Germinal center (tissue), 1 donor: ENCODE measurements around the gene TAF3.
A peak's percentile ranks its signal among the peaks of the same experiment; 100 is the strongest.

Experiments
- DNase-seq: peaks from one replicate; pipeline ENCODE4 v3.0.0; 2012; ENCODE audit warnings: mixed read lengths, low spot score

TAF3 gene

DNA sequence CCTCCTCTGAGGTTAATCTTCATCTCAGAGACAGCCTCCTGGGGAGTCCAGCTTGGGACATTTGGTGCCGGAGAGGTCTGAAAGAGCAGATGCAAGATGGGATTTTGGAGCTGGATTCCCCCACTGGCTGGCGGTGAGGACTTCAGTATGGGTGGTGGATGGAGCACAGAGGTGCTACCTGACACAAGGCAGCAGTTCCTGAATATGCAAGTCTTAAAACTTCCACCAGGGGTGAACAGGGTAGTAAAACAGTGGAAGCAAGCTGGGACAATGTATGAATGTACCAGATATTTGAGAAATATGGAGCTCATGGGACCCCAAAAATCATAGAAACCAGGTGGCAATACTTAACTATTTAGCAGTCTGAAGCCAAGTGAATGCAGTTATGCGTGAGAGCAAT lies 4.8 kb upstream of the TAF3 start:
- DNase-seq: peak; percentile 10

DNA sequence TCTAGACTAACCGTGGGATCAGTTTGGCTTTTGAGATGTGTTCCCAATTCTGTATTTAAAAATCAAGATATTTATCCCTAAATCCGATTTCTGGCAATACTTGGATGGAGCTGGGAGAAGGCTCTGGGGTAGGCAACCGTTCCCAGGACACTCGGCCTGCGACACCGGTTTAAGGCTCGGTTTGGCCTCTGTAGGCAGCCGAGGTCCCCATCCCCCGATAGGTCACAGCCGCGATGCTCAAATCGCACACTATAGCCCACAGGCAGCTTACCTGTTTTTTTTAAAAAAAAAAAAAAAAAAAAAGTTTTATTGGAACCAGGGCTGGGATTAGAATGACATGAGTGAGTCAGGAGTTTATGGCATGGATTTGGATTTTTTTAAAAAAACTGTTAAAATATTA lies 729 bp upstream of the TAF3 start:
- DNase-seq: no peak

DNA sequence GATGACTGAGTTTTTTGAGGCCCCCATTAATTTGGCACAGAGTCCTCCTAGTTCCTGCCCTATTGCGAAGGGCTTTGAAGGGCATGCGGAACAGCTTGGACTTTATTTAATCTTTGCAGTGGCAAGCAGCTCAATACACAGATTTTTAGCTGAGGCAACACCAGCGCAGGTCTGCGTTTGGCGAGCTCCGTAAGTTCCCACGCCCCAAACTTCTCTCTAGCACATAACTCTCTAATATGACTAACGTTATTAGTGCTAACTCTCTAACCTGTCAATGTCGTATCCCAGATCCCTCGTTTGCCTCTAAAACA lies 366 bp upstream of the TAF3 start:
- DNase-seq: no peak

DNA sequence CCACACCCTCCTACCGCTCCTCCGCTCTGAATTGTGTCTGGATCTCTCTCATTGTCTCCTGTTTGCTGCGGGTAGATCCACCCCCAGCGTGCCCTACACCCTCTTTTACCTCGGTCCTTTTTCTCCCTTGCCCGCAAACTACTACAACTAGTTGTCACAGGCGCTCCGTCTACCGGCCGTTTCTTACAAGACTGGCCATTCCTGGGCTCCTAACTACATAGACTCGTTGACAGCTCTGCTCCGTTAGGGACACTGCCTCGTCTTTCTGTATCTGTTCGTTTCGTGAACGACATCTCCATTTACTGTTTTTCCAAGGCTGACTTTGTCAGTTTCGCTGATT lies 786 bp downstream of the TAF3 start:
- DNase-seq: peak; percentile 19

DNA sequence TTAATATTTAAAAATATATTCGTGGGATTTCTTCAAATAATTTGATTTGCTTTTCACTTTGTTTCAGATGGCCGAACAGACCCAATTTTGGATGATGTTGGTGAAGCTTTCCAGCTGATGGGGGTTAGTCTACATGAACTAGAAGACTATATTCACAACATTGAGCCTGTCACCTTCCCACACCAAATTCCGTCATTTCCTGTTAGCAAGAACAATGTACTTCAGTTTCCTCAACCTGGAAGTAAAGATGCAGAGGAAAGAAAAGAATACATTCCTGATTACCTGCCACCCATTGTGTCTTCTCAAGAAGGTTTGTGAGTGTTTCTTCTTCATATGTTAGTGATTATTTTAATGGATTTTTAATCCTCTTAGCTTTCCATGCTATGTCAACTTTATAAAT lies 5.9 kb downstream of the TAF3 start:
- DNase-seq: no peak

DNA sequence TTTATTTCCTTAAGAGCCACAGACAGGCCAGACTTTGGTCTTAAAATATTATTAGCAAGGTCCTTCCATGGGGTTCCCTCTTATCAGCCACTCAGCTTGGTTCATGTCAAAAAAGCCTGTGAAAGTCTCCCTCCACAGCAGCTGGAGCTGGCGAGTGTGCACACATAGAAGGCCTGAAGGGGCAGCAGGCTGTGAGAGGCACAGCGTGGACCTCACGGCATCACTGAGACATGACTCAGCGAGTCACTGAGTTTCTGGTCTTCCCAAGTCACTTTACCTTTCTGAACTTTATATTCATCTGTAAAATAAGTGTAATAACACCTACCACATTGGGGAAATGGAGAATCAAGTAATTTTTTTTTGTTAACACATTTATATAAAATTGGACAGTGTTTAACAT lies 8.7 kb downstream of the TAF3 start:
- no peak for DNase-seq

DNA sequence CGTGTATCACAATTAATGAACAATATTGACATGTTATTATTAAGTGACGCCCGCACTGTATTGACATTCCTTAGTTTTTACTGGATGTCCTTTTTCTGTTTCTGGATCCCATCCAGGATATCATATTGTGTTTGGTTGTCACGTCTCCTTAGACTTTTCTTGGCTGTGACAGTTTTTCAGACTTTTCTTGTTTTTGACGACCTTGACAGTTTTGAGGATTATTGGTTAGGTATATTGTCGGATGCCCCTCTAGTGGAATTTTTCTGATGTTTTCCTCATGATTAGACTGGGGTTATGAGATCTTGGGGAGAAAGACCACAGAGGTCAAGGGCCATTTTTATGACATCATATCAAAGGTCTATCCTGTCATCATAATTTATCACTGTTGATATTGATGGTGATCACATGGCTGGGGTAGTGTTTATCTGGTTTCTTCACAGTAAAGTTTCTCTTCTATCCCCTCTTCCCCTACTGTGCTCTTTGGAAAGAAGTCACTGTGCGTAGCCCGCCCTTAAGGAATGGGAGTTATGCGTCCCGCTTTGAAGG lies 11.1 kb downstream of the TAF3 start:
- no peak for DNase-seq

DNA sequence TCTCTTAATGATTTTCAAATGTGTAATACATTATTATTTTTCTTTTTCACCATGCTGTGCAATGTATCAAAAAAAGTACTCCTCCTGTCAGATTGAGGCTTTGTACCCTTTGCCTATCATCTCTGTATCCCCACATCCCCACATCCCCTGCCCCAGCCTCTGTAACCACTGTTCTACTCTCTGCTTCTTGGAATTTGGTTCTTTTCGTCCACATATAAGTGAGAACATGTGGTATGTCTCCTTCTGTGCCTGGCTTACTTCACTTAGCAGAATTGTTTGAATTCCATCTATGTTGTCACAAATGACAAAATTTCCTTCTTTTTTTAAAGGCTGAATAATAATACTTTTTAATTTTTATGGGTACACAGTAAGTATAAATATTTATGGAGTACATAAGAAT lies 13.8 kb downstream of the TAF3 start:
- no peak for DNase-seq

DNA sequence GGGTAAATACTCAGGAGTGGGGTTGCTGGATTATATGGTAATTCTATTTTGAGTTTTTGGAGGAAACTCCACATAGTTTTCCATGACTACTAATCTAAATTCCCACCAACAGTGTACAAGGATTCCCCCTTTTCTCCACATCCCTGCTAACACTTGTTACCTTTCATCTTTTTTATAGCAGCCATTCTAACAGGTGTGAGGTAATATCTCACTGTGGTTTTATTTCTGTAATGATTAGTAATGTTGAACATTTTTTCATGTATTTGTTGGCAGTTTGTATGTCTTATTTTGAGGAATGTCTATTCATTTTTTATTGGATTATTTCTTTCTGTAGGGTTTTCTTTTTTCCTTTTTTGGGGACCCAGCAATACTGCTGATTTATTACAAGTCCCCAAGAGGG lies 14.9 kb downstream of the TAF3 start:
- no peak for DNase-seq

DNA sequence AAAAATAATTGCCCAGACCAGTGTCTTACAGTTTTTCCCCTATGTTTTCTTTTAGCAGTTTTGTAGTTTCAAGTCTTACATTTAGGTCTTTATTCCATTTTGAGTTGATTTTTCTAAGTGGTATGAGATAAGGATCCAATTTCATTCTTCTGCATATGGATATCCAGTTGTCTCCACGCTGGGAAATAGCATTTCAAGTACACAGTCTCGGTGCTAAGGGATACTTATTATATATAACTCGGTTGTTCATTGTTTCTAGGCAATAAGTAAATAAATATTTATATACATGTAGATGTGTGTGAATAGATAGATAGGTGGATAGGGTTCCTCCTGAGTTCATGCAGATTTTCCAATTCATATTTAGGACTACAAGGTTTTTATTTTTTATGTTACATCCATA lies 16.0 kb downstream of the TAF3 start:
- DNase-seq: no peak

DNA sequence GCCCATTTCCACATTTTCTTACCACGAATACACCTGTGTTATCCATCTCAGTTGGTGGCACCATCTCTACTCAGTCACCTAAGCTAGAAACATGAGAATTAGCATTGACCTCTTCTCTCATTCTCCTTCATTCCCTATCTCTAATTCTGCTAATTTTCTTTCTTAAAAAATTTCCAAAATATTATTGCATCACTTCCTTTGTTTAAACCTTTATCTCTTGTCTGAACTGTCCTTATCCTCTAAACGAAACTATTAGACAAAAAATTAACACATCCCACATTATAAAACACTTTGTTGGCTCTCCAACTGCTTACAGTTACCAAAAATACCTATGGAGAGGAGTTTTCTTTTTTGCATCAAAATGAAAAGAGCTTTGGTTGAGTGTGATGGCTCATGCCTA lies 18.3 kb downstream of the TAF3 start:
- no peak for DNase-seq

DNA sequence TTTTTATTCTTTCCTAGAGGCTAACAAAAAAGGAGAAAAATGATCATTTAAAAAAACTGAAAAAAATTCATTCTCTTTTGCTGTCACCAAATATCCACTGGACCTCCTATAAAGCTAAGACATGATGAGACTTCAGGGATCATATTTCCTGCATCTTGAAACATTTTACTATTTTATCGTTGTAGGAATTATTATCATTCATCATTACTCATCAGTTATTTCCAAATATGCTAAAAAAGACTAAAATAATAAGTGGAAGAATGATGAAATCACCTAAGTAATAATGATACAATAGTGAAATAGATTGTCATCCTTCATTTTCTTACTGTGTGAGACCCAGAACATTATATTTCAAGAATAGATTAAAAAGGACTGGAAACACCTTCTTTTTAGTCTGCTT lies 28.3 kb downstream of the TAF3 start:
- no peak for DNase-seq

DNA sequence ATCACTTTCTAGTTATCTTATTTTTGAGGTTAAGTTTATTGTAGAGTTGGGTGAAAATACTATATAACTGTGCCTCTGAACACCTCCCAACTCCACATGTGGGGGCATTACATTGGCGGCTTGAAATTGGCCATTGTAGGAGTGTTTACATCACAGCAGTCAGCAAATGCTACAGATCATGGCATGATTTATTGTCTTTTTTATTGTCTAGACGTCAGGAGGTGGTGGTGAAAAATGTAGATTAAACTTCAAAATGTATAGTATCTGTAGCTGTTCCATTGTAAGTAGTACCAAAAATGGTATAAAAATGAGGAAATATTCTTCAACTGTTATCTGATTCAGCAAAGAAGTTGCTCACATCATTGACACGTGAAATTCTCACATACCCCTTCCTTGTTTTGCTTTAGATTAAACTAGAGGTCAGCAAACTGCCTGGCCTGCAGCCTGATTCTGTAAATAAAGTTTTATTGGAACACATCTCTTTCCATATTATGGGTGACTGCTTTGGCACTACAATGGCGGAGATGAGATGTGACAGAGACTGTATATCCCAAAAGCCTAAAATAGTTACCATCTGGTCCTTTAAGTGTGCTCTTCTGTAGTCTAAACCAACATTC lies 35.0 kb downstream of the TAF3 start:
- DNase-seq: no peak

DNA sequence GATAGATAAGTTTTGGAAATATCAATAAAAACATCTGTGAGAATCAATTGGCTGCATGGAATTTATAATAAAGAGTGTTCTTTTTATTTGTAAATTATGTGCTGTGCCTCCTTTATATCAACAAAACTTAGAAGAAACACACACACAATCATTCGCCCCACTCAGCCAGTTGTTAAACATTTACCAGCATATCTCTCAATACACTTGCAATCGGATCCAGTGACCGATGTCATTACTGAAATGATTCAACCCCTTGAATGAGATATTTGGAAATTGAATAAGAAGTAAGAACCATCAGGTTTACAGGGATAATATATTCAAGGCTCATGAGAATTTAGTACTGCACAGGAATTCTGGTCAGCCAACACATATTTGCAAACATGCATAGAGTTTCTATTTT lies 35.6 kb downstream of the TAF3 start:
- DNase-seq: no peak

DNA sequence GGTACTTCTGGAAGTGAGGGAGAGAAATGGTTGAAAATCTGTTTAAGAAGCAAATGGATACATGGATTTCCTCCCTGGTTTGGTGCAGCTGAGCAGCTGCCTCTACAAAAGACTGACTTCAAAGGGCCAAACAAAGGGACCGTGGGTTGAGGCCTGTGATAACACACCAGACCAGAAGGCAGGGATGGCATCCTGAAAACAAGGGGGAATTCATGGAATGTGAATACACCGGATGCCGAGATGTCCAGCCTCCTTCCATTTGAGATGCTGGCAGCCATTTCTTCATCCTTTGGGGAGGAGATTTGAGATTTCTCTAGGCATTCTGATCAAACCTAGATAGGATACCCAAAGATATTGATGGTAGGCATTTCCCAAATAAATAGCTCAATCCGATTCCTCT lies 36.9 kb downstream of the TAF3 start:
- DNase-seq: no peak

DNA sequence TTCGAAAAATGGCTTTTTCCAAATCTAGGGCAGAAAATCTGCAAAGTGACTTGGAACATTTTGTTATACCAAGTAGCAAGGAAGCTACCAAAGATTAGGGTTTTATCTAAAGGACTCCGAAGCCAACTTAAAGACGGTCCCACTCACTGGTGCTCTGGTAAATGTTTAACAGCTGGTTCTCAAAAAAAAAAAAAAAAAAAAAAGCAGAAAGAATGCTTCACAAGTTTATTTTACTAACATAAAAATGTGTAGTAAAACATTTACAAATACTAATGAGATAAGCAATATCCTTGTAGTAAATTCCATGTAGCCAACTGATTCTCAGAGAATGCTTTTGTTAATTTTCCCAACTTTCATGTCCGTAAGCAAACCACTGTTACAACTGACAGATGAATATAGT lies 38.4 kb downstream of the TAF3 start:
- DNase-seq: no peak

DNA sequence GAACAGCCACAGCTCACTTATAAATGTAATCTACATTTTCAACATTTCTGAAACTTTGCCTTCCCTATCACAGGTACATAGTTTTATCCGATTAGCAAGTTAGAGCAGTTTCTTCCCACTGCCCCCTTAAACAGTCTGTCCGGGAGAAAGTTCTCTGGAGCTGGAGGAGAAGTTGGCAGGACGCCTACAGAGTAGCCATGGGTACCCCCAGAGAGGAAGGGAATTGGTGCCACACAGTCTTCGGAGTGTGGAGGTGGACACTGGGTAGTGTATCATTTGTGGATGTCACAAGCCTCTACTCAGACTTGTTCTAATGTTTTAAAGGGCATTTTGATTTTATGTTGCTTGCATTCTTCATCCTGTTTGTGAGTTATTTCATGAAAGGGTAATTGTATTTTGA lies 39.0 kb downstream of the TAF3 start:
- DNase-seq: no peak

DNA sequence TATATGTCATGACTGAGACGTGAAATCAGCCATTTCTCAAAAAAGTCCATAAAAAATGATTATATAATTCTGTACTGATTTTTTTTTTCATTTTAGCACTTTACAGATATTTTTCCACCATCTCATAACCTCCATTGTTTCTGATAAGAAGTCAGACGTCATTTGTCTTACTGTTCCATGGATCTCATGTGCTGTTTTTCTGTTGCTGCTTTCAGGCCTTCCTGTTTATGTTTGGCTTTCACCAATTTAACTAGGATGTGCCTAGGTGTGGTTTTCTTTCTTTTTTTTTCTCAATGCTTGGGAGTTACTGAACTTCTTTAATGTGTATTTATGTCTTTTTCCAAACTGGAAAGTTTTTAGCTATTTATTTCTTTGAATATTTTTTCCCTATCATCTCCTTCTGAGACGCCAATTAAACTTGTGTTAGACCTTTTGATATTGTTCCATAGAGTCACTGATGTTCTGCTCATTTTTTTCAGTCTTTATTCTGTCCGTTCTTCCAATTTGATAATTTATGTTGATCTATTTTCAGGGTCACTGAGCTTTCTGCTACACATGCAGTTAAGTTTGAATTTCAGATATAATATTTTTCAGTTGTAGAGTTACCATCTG lies 43.3 kb downstream of the TAF3 start:
- no peak for DNase-seq

DNA sequence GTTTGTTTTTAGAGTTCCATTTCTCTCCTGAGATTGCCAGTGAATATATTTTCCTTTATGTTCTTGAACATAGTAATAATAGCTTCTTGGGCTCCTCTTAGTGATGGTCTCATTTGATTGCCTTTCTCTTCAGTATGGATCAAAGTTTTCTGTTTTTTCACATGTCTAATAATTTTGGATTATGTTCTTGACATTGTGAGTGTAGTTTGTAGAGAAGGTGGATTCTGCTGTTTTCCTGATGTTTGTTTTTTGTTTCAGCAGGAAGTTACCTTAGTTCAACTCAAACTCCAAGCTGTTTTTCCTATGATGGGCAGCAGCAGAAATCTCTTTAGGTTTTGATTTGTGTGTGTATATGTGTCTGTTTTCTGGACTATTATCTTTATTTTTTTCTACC lies 43.8 kb downstream of the TAF3 start:
- DNase-seq: no peak

DNA sequence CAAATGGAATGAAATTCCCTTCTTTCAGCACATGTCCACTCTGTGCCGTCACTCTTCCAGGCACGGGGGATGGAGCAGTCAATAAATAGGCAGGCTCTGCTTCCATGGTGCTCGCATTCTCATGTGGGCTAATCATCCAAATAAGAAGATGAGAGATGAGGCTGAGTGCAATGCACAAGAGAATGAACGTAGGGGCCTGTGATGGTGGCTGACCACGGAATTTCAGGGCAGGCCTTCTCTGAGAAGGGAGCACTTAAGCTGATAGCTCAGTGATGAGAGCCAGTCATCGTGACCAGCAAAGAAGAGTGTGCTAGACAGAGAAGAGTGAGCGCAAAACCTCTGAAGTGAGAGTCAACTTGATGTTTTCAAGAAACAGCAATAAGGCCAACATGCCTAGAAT lies 47.9 kb downstream of the TAF3 start:
- no peak for DNase-seq

DNA sequence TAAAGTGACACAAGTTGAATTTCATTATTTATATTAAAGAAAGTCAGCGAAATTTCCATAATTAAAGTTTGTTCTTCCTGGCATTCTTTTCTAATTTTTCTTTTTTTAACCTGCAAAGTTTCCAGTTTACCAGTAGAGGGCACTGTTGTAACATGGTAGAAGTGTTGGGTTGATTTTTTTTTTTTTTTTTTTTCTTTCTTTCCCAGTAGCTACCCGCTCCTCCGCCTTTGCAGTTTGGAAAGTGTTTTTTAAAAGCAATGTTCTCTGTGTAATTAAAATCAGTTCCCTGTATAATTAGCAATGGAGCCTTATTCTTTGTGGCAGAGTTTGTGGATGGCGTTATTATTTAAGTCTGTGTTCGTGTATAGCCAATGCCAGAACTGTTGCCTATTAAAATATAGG lies 53.7 kb downstream of the TAF3 start:
- DNase-seq: peak; percentile 5

DNA sequence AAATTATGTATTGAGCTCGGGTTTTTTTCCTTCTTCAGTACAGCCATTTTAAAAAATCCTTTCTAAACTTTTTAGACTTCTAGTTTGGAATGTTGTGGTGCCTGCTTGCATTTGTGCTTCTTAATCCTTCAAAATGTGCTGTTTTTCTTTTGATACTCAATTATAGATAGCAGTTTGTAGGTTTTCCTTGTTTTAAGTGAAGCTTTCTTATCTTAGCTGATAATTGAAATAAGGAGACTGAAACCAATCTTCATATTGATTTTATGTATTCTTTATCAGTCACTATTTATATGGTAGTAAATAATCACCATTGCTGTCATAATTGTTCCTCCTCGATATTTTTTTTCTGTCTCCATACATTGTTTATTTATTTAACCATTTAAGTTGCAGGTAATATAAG lies 56.6 kb downstream of the TAF3 start:
- DNase-seq: no peak

DNA sequence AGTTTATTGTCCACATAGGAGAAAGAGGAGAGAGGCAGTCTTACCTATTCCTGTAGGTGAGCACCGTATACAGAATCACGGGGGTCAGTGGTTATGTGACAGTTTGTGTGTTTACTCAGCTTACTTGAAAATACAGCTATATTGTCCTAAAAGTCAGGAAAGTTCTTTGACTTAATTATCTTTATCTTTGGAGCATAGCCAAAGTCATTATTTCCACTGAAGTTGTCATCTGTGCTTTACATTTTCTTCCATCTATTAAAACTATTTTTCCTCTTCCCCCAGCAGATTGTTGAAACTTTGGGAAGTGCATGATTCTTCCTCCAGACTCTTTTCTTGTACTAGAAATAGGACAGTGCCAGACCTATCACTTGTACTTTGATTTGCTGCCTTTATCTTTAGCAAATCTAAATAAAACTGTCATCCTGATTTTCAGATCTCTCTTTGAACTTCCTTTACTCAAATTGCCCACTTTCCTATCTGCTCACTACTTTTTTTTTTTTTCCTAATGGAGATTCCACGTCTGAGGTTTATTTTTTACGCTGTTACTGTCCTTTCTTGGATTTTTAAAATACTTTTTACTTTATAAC lies 58.3 kb downstream of the TAF3 start:
- DNase-seq: no peak

DNA sequence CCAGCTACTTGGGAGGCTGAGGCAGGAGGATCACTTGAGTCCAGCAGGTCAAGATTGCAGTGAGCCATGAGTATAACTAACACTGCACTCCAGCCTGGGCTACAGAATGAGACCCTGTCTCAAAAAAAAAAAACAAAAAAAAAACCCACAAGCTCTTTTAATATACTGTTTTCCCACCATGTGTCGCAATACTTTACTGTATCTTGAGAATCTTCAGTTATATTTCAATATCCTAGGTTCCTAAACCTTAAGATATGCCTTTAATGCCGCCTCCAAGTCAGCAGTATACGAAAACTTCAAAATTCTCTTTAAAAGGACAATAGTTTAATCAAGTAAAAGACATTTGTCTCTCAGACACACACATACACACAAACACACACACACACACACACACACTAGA lies 62.8 kb downstream of the TAF3 start:
- DNase-seq: no peak
